LNCaP clone FGC (cell line): ENCODE results near the gene TAGAP.

Experiments used
- DNase-seq: peaks from one replicate; pipeline ENCODE4 v3.0.0-alpha.2; 2011; ENCODE audit warnings: low read depth
- H3K4me3 ChIP-seq: 2 replicates; pipeline ENCODE4 v1.5.1; 2011; ENCODE audit warnings: mild to moderate bottlenecking, low read depth, low read length, control low read depth
- CTCF ChIP-seq: IDR thresholded peaks from 2 replicates; pipeline ENCODE4 v1.5.1; 2012; ENCODE audit warnings: mild to moderate bottlenecking; ENCODE audit not compliant: control insufficient read depth, insufficient read depth; ENCODE audit errors: extremely low read depth

Gene TAGAP

GRCh38 chr6:159044899-159045727, at the start of gene TAGAP:
Gene TAGAP (minus strand): TSS chr6:159044991. CDS start chr6:159044146, 845 bp downstream.
- H3K4me3 ChIP-seq, result no peak within 1 kb of the TSS
- TF ChIP-seq CTCF, result no peak
- DNase-seq, result no peak

GRCh38 chr6:159093609-159094443, 49.0 kb upstream of the TAGAP start:
- TF ChIP-seq CTCF, result no peak
- no peak for DNase-seq
- no peak overlapping the region for H3K4me3 ChIP-seq

- TF ChIP-seq CTCF, result no peak
- H3K4me3 ChIP-seq, result no peak overlapping the region
- no peak for DNase-seq
Observed at GRCh38 chr6:159092631-159093030, 47.8 kb upstream of the TAGAP start.

GRCh38 chr6:159090530-159091480, 46.0 kb upstream of the TAGAP start:
- no peak for DNase-seq
- H3K4me3 ChIP-seq, result no peak overlapping the region
- no peak for TF ChIP-seq CTCF

GRCh38 chr6:159089909-159090308, 45.1 kb upstream of the TAGAP start:
- no peak overlapping the region for H3K4me3 ChIP-seq
- TF ChIP-seq CTCF, result no peak
- no peak for DNase-seq

- H3K4me3 ChIP-seq, result no peak overlapping the region
- no peak for DNase-seq
- no peak for TF ChIP-seq CTCF
Observed at GRCh38 chr6:159089443-159089842, 44.7 kb upstream of the TAGAP start.
